Peyer's patch (tissue), 4 donors: Measurements from ENCODE around the gene TBX3.

ENCODE experiments used
- CTCF ChIP-seq, 6 experiments: fragments of 450-650 bp in 4 of 6; fragments of 200-600 bp in 2 of 6; sonication (generic) in 1 of 6; IDR thresholded peaks; one replicate each; pipeline ENCODE4 v1.5.1; 2017 to 2019; ENCODE audit warnings: antibody characterized with exemption in 6 of 6, mild to moderate bottlenecking in 3 of 6, moderate library complexity in 1 of 6
- POLR2A ChIP-seq, 2 donors: fragments of 450-650 bp; IDR thresholded peaks; one replicate each; pipeline ENCODE4 v1.5.1; 2017; ENCODE audit warnings: antibody characterized with exemption in 2 of 2, mild to moderate bottlenecking in 2 of 2, moderate library complexity in 2 of 2

GRCh38 chr12:114666746-114667668 is 17.0 kb downstream of the TBX3 start:
- TF ChIP-seq CTCF (IDR thresholded peaks at IDR 0.05), result no peak
- TF ChIP-seq POLR2A (IDR thresholded peaks at IDR 0.05), result no peak
